ENCODE data around the gene MGLL. TPM values are rescaled to one million over a fixed set of nuclear protein-coding genes. Genes with fewer than 3 reads are reported as not detected.

Gene MGLL
- total RNA-seq, 1 experiment from 2014 or later: 2.1 TPM

DNA sequence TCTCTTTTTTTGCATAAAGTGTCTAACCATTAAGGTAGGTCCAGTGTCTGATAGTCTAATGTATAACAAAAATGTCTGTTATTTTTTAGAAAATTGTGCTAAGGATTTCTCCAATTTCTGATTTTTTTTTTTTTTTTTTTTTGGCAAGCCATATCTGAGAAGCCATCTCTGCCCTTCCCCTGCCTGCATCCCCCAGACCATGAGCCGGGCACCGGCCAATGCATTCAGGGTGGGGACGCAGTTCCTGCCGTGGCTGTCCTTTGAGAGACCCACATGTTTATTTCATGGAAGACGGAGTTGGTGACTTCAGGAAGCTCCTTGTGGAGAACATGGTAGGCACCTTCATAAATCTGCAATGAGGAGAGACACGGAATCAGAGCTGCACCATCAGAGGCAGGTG lies 130.3 kb downstream of the MGLL start:
- Histone ChIP-seq H3K9me3 (ENCODE audit: control insufficient read depth, insufficient read depth, low read depth, low read length) (no peaks in the 10 kb centered on the region), H3K27me3 (ENCODE audit: control insufficient read depth, insufficient read depth, low read length) (no peaks in the 10 kb centered on the region), H3K27ac (ENCODE audit: low read length) (no peak overlapping the region), H3K36me3 (ENCODE audit: control insufficient read depth, insufficient read depth, low read length) (no peaks in the 10 kb centered on the region), H3K4me3 (ENCODE audit: low read depth in 2 of 2, low read length in 2 of 2) (no peak overlapping the region), H3K4me1 (ENCODE audit: control insufficient read depth, insufficient read depth, low read length) (no peaks in the 10 kb centered on the region)
- ChIA-PET CTCF (interaction anchor here (2.0 kb wide), 1 partner anchor 117 kb away, joined by 4 read pairs; no protein-coding TSS in a partner anchor), POLR2A (interaction anchor here (0.5 kb wide), 1 partner anchor 9 kb away, joined by 3 read pairs; no protein-coding TSS in a partner anchor)
- in situ Hi-C loops (cut with HindIII; ENCODE audit: low pct_unique_long_range_greater_than_20kb, low sequenced_read_pairs): no loop called here
- TF ChIP-seq, protein P1, sequence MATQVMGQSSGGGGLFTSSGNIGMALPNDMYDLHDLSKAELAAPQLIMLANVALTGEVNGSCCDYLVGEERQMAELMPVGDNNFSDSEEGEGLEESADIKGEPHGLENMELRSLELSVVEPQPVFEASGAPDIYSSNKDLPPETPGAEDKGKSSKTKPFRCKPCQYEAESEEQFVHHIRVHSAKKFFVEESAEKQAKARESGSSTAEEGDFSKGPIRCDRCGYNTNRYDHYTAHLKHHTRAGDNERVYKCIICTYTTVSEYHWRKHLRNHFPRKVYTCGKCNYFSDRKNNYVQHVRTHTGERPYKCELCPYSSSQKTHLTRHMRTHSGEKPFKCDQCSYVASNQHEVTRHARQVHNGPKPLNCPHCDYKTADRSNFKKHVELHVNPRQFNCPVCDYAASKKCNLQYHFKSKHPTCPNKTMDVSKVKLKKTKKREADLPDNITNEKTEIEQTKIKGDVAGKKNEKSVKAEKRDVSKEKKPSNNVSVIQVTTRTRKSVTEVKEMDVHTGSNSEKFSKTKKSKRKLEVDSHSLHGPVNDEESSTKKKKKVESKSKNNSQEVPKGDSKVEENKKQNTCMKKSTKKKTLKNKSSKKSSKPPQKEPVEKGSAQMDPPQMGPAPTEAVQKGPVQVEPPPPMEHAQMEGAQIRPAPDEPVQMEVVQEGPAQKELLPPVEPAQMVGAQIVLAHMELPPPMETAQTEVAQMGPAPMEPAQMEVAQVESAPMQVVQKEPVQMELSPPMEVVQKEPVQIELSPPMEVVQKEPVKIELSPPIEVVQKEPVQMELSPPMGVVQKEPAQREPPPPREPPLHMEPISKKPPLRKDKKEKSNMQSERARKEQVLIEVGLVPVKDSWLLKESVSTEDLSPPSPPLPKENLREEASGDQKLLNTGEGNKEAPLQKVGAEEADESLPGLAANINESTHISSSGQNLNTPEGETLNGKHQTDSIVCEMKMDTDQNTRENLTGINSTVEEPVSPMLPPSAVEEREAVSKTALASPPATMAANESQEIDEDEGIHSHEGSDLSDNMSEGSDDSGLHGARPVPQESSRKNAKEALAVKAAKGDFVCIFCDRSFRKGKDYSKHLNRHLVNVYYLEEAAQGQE (IDR thresholded peaks at IDR 0.05; ENCODE audit: insufficient read depth in 1 of 2, low read depth in 2 of 2, low read length in 1 of 2): no peak
- TF ChIP-seq TCF7L2 (IDR thresholded peaks at IDR 0.05; ENCODE audit: low read depth, low read length): no peak
- no peak for TF ChIP-seq POLR2AphosphoS5 (IDR thresholded peaks at IDR 0.05; ENCODE audit: low read depth, low read length)
- no peak for TF ChIP-seq SIN3A (IDR thresholded peaks at IDR 0.05; ENCODE audit: borderline replicate concordance, insufficient read depth, low read depth, low read length)
- TF ChIP-seq, protein P2, sequence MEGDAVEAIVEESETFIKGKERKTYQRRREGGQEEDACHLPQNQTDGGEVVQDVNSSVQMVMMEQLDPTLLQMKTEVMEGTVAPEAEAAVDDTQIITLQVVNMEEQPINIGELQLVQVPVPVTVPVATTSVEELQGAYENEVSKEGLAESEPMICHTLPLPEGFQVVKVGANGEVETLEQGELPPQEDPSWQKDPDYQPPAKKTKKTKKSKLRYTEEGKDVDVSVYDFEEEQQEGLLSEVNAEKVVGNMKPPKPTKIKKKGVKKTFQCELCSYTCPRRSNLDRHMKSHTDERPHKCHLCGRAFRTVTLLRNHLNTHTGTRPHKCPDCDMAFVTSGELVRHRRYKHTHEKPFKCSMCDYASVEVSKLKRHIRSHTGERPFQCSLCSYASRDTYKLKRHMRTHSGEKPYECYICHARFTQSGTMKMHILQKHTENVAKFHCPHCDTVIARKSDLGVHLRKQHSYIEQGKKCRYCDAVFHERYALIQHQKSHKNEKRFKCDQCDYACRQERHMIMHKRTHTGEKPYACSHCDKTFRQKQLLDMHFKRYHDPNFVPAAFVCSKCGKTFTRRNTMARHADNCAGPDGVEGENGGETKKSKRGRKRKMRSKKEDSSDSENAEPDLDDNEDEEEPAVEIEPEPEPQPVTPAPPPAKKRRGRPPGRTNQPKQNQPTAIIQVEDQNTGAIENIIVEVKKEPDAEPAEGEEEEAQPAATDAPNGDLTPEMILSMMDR (IDR thresholded peaks at IDR 0.05): no peak
- intact Hi-C loops (cut with micrococcal nuclease; ENCODE audit: unreplicated experiment): loop anchor here (2.0 to 10.0 kb wide), 2 partner anchors 133 to 279 kb away; partner anchors contain the start of gene MGLL
- ATAC-seq (no peak), DNase-seq (ENCODE audit: low read depth, low spot score) (no peak)
- BruUV-seq (replicated peaks): no TSS peak

DNA sequence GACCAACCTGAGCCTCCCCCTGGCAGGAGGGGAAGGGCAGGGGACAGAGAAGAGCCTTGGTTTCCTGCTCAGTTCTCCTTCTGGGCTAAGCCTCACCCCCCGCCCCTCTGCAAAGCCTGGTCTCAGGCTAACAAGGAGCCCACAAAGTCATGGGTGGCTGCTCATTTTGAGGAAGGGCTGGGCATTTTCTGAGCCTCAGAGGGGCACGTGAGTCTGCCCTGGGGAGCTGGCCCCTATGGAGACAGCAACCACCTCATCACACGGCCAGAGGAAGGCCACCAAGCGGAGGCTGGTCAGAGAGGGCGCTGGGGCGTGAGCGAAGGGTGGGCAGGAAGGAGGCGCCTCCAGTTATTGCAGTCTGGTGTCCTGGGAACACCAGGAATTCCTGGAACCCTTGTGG lies 130.8 kb downstream of the MGLL start:
- no TSS peak for BruUV-seq (replicated peaks)
- POLR2A ChIA-PET: interaction anchor here (0.6 kb wide), 1 partner anchor 277 kb away, joined by 3 read pairs; no protein-coding TSS in a partner anchor
- Histone ChIP-seq H3K36me3 (ENCODE audit: control insufficient read depth, insufficient read depth, low read length) (no peaks in the 10 kb centered on the region), H3K9me3 (ENCODE audit: control insufficient read depth, insufficient read depth, low read depth, low read length) (no peaks in the 10 kb centered on the region), H3K27me3 (ENCODE audit: control insufficient read depth, insufficient read depth, low read length) (no peaks in the 10 kb centered on the region), H3K27ac (ENCODE audit: low read length) (no peak overlapping the region), H3K4me1 (ENCODE audit: control insufficient read depth, insufficient read depth, low read length) (no peaks in the 10 kb centered on the region), H3K4me3 (ENCODE audit: low read depth in 2 of 2, low read length in 2 of 2) (no peak overlapping the region)
- CTCF ChIA-PET: interaction anchor here (0.6 to 2.0 kb wide), 3 partner anchors 50 to 305 kb away, joined by 3 to 8 read pairs (median 4); no protein-coding TSS in a partner anchor
- ATAC-seq (no peak), DNase-seq (ENCODE audit: low read depth, low spot score) (no peak)
- intact Hi-C loops (cut with micrococcal nuclease; ENCODE audit: unreplicated experiment) (loop anchor here (2.0 to 10.0 kb wide), 2 partner anchors 133 to 279 kb away; partner anchors contain the start of gene MGLL), in situ Hi-C loops (cut with HindIII; ENCODE audit: low pct_unique_long_range_greater_than_20kb, low sequenced_read_pairs) (no loop called here)
- TF ChIP-seq SIN3A (IDR thresholded peaks at IDR 0.05; ENCODE audit: borderline replicate concordance, insufficient read depth, low read depth, low read length): no peak
- TF ChIP-seq TCF7L2 (IDR thresholded peaks at IDR 0.05; ENCODE audit: low read depth, low read length): no peak
- TF ChIP-seq, protein P2 (IDR thresholded peaks at IDR 0.05): no peak
- TF ChIP-seq, protein P1 (IDR thresholded peaks at IDR 0.05; ENCODE audit: insufficient read depth in 1 of 2, low read depth in 2 of 2, low read length in 1 of 2): no peak
- TF ChIP-seq POLR2AphosphoS5 (IDR thresholded peaks at IDR 0.05; ENCODE audit: low read depth, low read length): no peak
